DOHH2 (cell line): ENCODE measurements around the gene FAM184A.
"Not testable (repeated sequence)": the region's sequence is repeated elsewhere in the genome, so short reads cannot be mapped to it uniquely, and the experiment has no call there.

ENCODE experiments used
- H3F3A ChIP-seq: fragments of 200-600 bp; sonication (generic), shearing (Covaris generic); 2 replicates; pipeline ENCODE4 v1.6.0; 2016; ENCODE audit warnings: antibody characterized with exemption, mild to moderate bottlenecking; ENCODE audit not compliant: control insufficient read depth, insufficient read depth
- H3K27ac ChIP-seq: fragments of 200-600 bp; sonication (generic); 2 replicates; pipeline ENCODE4 v1.5.1; 2014; ENCODE audit warnings: low read depth, mild to moderate bottlenecking, low read length, moderate library complexity
- H3K27me3 ChIP-seq: fragments of 200-600 bp; sonication (generic); 2 replicates; pipeline ENCODE4 v1.6.1; 2014; ENCODE audit warnings: mild to moderate bottlenecking, low read length, mixed read lengths; ENCODE audit not compliant: control insufficient read depth
- H3K36me3 ChIP-seq: fragments of 200-600 bp; sonication (generic); 2 replicates; pipeline ENCODE4 v1.6.1; 2014; ENCODE audit warnings: mild to moderate bottlenecking, low read length, moderate library complexity, mixed read lengths; ENCODE audit not compliant: control insufficient read depth
- H3K4me1 ChIP-seq: fragments of 200-600 bp; sonication (generic); 2 replicates; pipeline ENCODE4 v1.6.1; 2014; ENCODE audit warnings: mild to moderate bottlenecking, low read length, mixed read lengths; ENCODE audit not compliant: control insufficient read depth
- H3K4me2 ChIP-seq: fragments of 200-600 bp; sonication (generic); 2 replicates; pipeline ENCODE4 v1.6.0; 2014; ENCODE audit warnings: mild to moderate bottlenecking, low read length, moderate library complexity
- H3K4me3 ChIP-seq: fragments of 200-600 bp; sonication (generic); 2 replicates; pipeline ENCODE4 v1.5.1; 2014; ENCODE audit warnings: mild to moderate bottlenecking, low read length, mixed read lengths
- H3K79me2 ChIP-seq: fragments of 200-600 bp; sonication (generic); 2 replicates; pipeline ENCODE4 v1.6.1; 2014; ENCODE audit warnings: mild to moderate bottlenecking, low read length, mixed read lengths; ENCODE audit not compliant: control insufficient read depth
- H3K9me2 ChIP-seq: fragments of 200-600 bp; sonication (generic); replicated peaks from 2 replicates; pipeline ENCODE4 v1.6.1; 2014; ENCODE audit warnings: mild to moderate bottlenecking, low read length, mixed read lengths; ENCODE audit not compliant: control insufficient read depth
- H3K9me3 ChIP-seq: fragments of 200-600 bp; sonication (generic); 2 replicates; pipeline ENCODE4 v1.6.1; 2014; ENCODE audit warnings: antibody characterized with exemption, low read length, mixed read lengths; ENCODE audit not compliant: control insufficient read depth, insufficient read depth
- H4K20me1 ChIP-seq: fragments of 200-600 bp; sonication (generic); 2 replicates; pipeline ENCODE4 v1.6.0; 2014; ENCODE audit warnings: low read depth, mild to moderate bottlenecking, antibody characterized with exemption, low read length, moderate library complexity; ENCODE audit not compliant: control insufficient read depth, insufficient read depth
- EZH2phosphoT487 ChIP-seq: fragments of 200-600 bp; sonication (generic); IDR thresholded peaks from 2 replicates; pipeline ENCODE4 v1.6.1; 2017; ENCODE audit warnings: borderline replicate concordance, mild to moderate bottlenecking, antibody characterized with exemption, low read length, moderate library complexity, mixed read lengths
- TF ChIP-seq, protein P1 (sequence below): fragments of 200-600 bp; sonication (generic); IDR thresholded peaks from one replicate; pipeline ENCODE4 v1.5.1; 2014; ENCODE audit warnings: antibody characterized with exemption, mild to moderate bottlenecking, low read depth, low read length; ENCODE audit not compliant: poor library complexity, severe bottlenecking

Gene FAM184A

DNA sequence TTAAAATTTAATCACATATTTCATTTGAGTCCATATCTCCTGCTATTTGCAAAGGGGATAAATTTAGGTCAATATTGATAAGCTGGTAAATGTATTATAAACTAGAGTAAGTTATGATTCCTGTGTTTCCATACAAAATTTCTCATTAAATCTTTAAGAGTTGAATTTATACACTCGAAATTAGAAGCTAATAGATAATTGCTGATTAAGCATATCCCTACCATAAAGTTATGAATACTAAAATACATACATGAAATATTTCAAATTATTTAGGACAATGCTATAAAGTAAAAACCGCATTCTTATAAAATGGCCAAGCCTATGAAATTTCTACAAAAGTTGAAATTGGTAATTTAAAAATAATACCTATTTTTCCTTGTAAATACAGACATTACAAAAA lies 71.5 kb downstream of the FAM184A start:
- H3K4me3 ChIP-seq = no peak overlapping the region
- no peaks in the 10 kb centered on the region for H3K9me2 ChIP-seq
- no peaks in the 10 kb centered on the region for H4K20me1 ChIP-seq
- no peaks in the 10 kb centered on the region for H3K36me3 ChIP-seq
- H3K9me3 ChIP-seq = no peaks in the 10 kb centered on the region
- peaks cover 3% of the 10 kb centered on the region; the same call in 1 of the 2 replicates for H3K27me3 ChIP-seq
- no peaks in the 10 kb centered on the region for H3K4me1 ChIP-seq
- H3F3A ChIP-seq = no peaks in the 10 kb centered on the region
- TF ChIP-seq, protein P1, sequence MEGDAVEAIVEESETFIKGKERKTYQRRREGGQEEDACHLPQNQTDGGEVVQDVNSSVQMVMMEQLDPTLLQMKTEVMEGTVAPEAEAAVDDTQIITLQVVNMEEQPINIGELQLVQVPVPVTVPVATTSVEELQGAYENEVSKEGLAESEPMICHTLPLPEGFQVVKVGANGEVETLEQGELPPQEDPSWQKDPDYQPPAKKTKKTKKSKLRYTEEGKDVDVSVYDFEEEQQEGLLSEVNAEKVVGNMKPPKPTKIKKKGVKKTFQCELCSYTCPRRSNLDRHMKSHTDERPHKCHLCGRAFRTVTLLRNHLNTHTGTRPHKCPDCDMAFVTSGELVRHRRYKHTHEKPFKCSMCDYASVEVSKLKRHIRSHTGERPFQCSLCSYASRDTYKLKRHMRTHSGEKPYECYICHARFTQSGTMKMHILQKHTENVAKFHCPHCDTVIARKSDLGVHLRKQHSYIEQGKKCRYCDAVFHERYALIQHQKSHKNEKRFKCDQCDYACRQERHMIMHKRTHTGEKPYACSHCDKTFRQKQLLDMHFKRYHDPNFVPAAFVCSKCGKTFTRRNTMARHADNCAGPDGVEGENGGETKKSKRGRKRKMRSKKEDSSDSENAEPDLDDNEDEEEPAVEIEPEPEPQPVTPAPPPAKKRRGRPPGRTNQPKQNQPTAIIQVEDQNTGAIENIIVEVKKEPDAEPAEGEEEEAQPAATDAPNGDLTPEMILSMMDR = no peak
- no peak for TF ChIP-seq EZH2phosphoT487
- H3K4me2 ChIP-seq = no peak overlapping the region
- no peak overlapping the region for H3K27ac ChIP-seq
- H3K79me2 ChIP-seq = no peaks in the 10 kb centered on the region

DNA sequence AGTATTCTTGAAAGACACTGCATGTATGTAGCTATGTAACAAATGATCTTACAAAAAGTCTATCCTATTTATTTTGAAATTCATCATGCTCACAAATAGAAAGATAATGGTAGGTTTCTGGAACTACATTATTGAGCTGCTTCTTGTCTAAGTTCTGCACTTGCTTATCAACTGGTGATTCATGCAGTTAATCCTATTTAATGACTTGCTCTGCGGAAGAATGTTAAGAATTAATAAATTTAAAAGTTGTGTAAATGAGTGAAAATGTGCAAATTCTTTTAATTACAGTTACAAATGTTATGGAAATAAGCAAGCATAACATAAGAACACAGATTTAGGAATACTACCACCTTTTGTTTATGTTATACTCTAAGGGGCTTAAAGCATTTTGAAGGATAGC lies 76.4 kb downstream of the FAM184A start:
- H3K9me3 ChIP-seq = no peaks in the 10 kb centered on the region
- no peak overlapping the region for H3K4me2 ChIP-seq
- no peak overlapping the region for H3K4me3 ChIP-seq
- H3K27ac ChIP-seq = no peak overlapping the region
- H3K36me3 ChIP-seq = no peaks in the 10 kb centered on the region
- H3K9me2 ChIP-seq = no peaks in the 10 kb centered on the region
- TF ChIP-seq EZH2phosphoT487 = no peak
- TF ChIP-seq, protein P1 = no peak
- H3K79me2 ChIP-seq = no peaks in the 10 kb centered on the region
- no peaks in the 10 kb centered on the region for H3K4me1 ChIP-seq
- no peaks in the 10 kb centered on the region; the same call in 1 of the 2 replicates for H3K27me3 ChIP-seq
- no peaks in the 10 kb centered on the region for H4K20me1 ChIP-seq
- no peaks in the 10 kb centered on the region for H3F3A ChIP-seq

DNA sequence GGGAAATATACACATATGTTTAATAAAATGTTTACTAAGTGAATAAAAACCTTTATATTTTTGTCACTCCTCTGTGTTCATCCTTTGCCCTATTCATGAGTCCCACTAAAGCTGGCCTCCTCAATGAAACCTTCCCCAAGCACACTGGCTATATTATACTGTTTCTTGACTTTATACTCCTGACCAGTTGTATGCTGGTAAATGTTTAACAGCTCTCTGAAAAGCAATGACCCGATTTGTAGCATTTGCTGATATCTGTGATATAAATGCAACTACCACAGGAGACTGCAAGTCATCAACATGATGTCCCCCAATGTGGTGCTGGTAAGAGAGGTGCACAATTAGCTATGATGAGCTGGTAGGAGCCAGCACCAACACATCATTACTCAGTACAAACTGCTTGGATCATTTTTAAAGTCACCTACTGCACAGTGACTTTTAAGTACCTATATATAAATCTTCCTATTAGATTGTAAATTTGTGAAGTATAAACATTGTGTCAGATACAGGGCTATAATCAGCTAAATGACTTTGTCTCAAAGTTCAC lies 78.9 kb downstream of the FAM184A start:
- Histone ChIP-seq H3K79me2 (no peaks in the 10 kb centered on the region), H3K27me3 (no peaks in the 10 kb centered on the region; the same call in 1 of the 2 replicates), H3K36me3 (no peaks in the 10 kb centered on the region), H3K27ac (no peak overlapping the region), H3F3A (no peaks in the 10 kb centered on the region), H3K9me2 (no peaks in the 10 kb centered on the region), H3K4me2 (no peak overlapping the region), H3K4me3 (no peak overlapping the region), H4K20me1 (no peaks in the 10 kb centered on the region), H3K4me1 (no peaks in the 10 kb centered on the region), H3K9me3 (no peaks in the 10 kb centered on the region)
- TF ChIP-seq, protein P1 = no peak
- TF ChIP-seq EZH2phosphoT487 = no peak

DNA sequence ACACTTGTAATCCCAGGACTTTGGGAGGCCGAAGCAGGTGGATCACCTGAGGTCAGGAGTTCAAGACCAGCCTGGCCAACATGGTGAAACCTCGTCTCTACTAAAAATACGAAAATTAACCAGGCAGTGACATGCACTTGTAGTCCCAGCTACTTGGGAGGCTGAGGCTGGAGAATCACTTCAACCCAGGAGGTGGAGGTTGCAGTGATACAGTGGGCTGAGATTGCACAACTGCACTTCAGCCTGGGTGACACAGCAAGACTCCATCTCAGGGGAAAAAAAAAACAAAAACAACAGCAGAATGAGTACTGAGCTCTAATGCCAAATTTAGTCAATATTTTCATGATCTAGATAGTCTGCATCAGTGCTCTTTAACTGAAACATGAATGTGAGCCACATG lies 81.0 kb downstream of the FAM184A start:
- not testable (repeated sequence) for H3K9me3 ChIP-seq, H3K4me2 ChIP-seq, H3K27me3 ChIP-seq, H3F3A ChIP-seq, H3K36me3 ChIP-seq, H3K9me2 ChIP-seq, H3K4me1 ChIP-seq, H3K79me2 ChIP-seq, H3K4me3 ChIP-seq, H3K27ac ChIP-seq, H4K20me1 ChIP-seq
